Measurements from ENCODE around the gene PRPSAP1. TPM values are rescaled to one million over a fixed set of nuclear protein-coding genes. Genes with fewer than 3 reads are reported as not detected.
"Not testable (repeated sequence)": the region's sequence is repeated elsewhere in the genome, so short reads cannot be mapped to it uniquely, and the experiment has no call there.

Gene PRPSAP1
- total RNA-seq, 2 experiments from 2014 or later: 63.9 to 64.7 TPM

DNA sequence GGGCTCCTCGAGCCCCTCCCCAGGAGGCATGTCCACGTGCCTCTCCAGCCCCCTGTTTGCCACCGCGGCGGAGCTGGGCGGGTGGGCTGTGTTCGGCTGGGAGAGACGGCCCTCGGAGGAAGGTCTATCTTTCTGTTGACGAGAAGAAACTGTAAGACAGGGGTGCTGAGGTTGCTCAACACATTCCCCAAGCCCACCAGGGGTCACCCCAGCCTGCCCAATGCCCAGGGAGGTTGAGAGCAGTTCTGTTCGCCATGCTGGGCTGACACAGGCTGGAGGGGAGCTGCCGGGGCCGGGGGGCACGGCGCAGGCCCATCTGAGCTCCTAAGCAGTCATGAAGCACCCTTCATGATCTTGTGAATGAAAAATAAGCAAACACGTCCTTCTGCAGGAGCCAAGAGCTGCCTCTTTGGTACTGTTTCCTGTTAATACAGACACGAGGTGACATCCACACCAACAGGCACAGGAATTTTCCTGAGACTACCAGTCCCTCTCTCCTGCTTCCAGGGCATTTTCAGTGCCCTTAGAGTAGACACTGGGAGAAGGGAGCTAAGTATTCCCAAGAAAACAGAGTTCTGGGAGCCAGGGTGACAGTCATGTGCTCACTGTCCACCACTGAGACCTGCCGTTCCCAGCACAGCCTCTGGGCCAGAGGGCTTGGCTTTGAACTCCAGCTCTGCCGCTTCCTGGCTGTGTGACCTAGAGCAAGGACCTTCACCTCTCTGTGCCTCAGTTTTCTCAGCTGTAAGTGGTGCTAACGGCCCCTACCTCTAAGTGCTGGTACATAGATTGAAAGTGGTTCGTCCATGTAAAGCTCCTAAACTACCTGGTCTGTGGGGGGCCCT lies 79.4 kb downstream of the PRPSAP1 start:
- Mint-ChIP-seq H3K4me3 (no peak overlapping the region), H3K4me1 (peaks cover 41% of the 10 kb centered on the region), H3K27me3 (no peaks in the 10 kb centered on the region), H3K9me3 (ENCODE audit: low read depth) (no peaks in the 10 kb centered on the region), H3K36me3 (peaks cover 20% of the 10 kb centered on the region), H3K27ac (peak overlapping the region; percentile 63)
- CTCF ChIA-PET: interaction anchor here (0.6 to 3.7 kb wide), 15 partner anchors 8 to 260 kb away, joined by 3 to 25 read pairs (median 5); no protein-coding TSS in a partner anchor
- DNase-seq (peak; percentile 50), ATAC-seq (no peak)

DNA sequence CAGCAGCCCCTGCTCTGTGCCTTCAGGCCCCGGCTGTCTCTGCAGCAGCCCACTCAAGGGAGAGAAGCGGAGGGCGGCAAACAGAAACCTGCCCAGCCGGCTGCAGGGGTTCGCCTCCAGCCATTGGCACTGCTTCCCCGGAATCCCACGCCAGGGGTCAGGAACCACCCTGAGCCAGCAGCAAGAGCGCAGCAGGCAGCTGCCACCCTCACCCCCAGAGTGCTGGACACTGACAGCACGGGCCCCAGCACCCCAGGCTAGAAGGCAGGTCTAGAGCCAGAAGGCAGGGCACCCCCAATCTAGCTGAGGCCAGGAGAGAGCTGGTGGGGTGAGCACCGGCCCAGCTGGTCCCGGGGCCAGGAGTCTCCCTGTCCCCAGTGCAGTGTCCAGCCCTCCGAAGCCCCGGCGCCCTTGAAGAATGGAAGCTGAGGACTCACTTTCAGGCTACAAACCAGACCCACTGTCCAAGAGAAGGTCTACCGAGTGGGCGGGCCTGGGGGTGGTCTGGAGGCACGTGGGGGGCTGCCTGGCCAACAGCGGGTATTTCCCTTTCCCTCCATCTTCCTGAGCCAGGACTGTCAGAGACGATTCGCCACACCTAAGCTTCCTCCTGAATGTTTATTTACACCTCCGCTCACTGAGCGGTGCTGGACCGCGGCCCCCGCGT lies 80.1 kb downstream of the PRPSAP1 start:
- peak overlapping the region; percentile 99 for H3K27ac Mint-ChIP-seq
- H3K4me1 Mint-ChIP-seq: peaks cover 45% of the 10 kb centered on the region
- H3K27me3 Mint-ChIP-seq: no peaks in the 10 kb centered on the region
- no peaks in the 10 kb centered on the region for H3K9me3 Mint-ChIP-seq (ENCODE audit: low read depth)
- CTCF ChIA-PET: interaction anchor here (1.0 to 3.7 kb wide), 12 partner anchors 9 to 170 kb away, joined by 3 to 25 read pairs (median 5); partner anchors contain the start of gene EXOC7
- H3K36me3 Mint-ChIP-seq: peaks cover 27% of the 10 kb centered on the region
- DNase-seq: peak; percentile 52
- ATAC-seq: no peak
- H3K4me3 Mint-ChIP-seq: peak overlapping the region; percentile 38

DNA sequence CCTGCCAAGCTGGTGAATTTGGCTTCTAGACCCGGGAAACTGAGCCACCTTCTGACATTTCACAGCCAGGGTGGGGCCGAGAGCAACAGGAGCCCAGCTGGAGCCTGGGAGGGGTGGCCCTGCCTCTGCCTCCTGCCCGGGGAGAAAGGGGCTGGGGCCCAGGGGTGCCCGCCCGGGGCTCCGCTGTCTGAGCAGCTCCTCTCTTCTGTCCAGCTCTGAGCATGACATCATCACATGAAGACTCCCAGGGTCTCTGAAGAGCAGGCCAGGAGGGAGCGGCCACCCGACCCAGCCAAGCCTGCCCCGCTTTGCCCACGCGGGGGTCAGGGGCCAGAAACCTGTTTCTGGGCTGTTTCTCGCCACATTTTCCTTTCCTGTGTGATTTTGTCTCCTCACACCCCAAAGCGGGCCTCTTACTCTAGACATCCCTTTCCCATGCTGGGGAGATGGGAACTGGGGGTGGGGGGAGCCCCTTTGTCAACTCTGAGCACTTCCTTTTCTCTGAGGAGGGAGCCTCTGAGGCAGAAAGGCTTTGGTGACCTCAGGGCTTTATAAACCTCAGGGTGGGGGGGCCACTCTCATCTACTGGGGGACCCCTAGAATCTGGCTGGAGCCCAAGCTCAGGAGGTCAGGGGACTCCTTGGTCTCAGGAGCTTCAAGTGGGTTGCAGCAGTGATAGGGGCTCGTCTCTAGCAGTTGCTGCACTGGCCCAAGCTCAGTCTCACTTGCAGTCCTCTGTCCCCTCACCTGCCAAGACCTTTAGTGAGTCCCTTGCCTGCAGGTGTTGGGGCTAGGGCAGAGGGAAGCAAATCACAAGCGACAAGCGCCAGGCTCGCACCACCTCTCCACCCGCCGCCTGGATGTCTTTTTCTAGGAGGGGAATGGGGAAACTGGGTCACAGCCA lies 80.9 kb downstream of the PRPSAP1 start:
- CTCF ChIA-PET: interaction anchor here (0.7 to 7.0 kb wide), 16 partner anchors 10 to 170 kb away, joined by 3 to 83 read pairs (median 4); partner anchors contain the start of genes EXOC7 and PRPSAP1
- Mint-ChIP-seq H3K9me3 (ENCODE audit: low read depth) (no peaks in the 10 kb centered on the region), H3K4me3 (peak overlapping the region; percentile 92), H3K27me3 (no peaks in the 10 kb centered on the region), H3K4me1 (peaks cover 50% of the 10 kb centered on the region), H3K27ac (peak overlapping the region; percentile 99), H3K36me3 (peaks cover 35% of the 10 kb centered on the region)
- ATAC-seq (peak; percentile 11), DNase-seq (peak; percentile 74)

DNA sequence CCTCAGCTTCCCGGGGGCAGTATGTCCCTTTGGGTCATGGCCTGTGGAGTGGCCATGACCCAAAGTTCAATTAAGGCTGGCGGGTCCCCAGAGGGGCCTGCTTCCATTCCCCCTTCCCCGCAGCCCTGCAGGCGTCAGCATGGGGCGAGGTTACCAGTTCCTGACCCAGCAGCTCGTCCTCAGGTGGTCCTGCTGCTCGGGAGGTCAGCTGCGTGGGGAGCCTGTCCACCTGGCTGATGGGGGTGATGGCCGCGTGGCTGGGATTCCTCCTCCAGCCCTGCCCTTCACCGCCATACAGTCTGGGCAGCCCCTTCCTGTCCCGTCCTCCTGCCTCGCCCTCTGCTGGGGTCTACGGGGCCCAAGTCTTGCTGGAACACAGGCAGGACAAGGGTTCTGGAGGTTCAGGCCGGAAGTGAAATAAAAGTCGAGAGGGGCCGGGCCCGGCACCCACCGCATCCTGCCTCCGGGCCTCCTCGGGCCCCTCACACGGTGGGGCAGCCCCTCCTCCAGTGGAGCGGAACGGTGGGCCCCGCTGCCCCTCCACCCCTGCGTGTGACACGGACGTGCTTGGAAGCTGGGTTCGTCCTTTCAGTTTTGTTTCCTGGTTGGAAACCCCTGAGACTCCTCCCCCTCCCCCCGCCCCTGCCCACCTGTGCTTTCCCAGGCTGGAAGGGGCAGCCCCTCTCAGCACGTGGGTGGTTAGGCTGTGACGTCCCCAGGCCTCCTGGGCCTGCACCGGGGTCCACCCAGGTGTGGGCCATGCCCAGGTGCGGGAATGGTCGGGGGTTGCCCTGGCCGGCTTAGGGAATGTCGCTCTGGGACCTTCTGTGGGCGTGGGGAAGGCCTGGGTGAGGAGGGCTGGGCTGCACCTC lies 81.8 kb downstream of the PRPSAP1 start:
- Mint-ChIP-seq H3K36me3 (peaks cover 42% of the 10 kb centered on the region), H3K9me3 (ENCODE audit: low read depth) (no peaks in the 10 kb centered on the region), H3K4me1 (peaks cover 51% of the 10 kb centered on the region), H3K4me3 (peak overlapping the region; percentile 92), H3K27ac (peak overlapping the region; percentile 99), H3K27me3 (no peaks in the 10 kb centered on the region)
- peak; percentile 95 for DNase-seq
- CTCF ChIA-PET: interaction anchor here (0.7 to 7.0 kb wide), 16 partner anchors 8 to 258 kb away, joined by 3 to 83 read pairs (median 4); partner anchors contain the start of gene PRPSAP1
- ATAC-seq: peak; percentile 59

DNA sequence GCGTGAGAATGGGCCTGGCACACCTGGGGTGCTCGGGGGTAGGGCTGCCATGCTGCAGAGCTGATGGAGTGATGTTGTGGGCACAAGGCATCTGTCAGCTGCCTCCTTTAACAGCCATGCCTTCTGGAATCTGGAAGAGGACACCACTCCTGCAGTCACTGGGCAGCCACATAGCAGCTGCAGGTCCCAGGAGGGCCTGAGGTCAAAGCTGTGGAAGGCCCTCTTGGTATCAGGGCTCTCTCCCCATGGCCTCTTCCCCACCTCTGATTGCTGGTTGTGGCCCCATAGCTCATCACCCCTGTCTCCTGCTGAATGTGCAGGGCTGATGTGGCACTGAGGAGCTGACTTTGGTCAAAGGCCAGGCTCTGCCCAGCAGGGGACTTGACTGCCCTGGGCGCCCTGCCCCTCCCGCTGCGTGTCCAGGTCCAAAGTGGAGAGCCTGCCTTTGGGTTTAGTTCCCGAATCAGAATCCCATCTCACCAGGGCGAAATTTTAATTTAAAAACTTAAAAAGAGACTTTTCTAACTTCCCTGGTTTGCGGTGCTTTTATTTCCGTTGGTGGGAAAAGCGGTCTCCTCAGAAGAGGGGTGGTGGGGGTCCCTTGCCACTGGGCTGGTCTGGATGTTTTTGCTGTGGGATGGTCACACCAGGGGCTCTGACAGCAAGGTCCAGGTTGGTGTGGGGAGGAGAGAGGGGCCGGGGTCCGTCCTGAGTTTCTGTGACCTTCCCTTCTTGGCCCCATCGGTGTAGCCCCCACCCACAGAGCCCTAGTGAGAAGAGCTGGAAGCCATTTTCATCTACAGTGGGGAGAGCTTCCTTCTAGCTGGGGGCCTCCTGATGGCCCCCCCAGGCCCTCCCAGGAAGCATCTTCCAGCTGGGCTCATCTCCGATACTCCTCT lies 82.7 kb downstream of the PRPSAP1 start:
- Mint-ChIP-seq H3K27ac (peak overlapping the region; percentile 99), H3K36me3 (peaks cover 50% of the 10 kb centered on the region), H3K27me3 (no peaks in the 10 kb centered on the region), H3K9me3 (ENCODE audit: low read depth) (no peaks in the 10 kb centered on the region), H3K4me3 (peak overlapping the region; percentile 92), H3K4me1 (peaks cover 51% of the 10 kb centered on the region)
- ATAC-seq (peak; percentile 2), DNase-seq (peak; percentile 72)
- CTCF ChIA-PET: interaction anchor here (0.7 to 7.0 kb wide), 12 partner anchors 9 to 257 kb away, joined by 3 to 83 read pairs (median 6); partner anchors contain the start of gene RNF157

DNA sequence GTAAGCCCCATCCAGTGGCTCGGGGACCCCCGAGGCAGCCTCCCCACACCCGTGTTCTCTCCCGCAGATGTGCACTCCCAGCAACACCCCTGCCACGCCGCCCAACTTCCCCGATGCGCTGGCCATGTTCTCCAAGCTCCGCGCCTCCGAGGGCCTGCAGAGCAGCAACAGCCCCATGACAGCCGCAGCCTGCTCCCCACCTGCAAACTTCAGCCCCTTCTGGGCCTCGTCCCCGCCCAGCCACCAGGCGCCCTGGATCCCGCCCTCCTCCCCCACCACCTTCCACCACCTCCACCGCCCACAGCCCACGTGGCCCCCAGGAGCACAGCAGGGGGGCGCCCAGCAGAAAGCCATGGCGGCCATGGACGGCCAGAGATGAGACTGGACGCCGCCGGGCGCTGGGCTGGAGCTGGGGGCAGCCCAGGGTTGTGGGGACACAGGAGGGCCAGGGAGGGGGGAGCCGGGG lies 83.6 kb downstream of the PRPSAP1 start:
- Mint-ChIP-seq H3K27me3 (no peaks in the 10 kb centered on the region), H3K4me3 (peak overlapping the region; percentile 92), H3K27ac (peak overlapping the region; percentile 99), H3K9me3 (ENCODE audit: low read depth) (no peaks in the 10 kb centered on the region), H3K4me1 (peaks cover 51% of the 10 kb centered on the region), H3K36me3 (peaks cover 52% of the 10 kb centered on the region)
- ATAC-seq (no peak), DNase-seq (peak; percentile 78)
- CTCF ChIA-PET: interaction anchor here (0.8 to 7.0 kb wide), 12 partner anchors 10 to 149 kb away, joined by 3 to 83 read pairs (median 8); no protein-coding TSS in a partner anchor

DNA sequence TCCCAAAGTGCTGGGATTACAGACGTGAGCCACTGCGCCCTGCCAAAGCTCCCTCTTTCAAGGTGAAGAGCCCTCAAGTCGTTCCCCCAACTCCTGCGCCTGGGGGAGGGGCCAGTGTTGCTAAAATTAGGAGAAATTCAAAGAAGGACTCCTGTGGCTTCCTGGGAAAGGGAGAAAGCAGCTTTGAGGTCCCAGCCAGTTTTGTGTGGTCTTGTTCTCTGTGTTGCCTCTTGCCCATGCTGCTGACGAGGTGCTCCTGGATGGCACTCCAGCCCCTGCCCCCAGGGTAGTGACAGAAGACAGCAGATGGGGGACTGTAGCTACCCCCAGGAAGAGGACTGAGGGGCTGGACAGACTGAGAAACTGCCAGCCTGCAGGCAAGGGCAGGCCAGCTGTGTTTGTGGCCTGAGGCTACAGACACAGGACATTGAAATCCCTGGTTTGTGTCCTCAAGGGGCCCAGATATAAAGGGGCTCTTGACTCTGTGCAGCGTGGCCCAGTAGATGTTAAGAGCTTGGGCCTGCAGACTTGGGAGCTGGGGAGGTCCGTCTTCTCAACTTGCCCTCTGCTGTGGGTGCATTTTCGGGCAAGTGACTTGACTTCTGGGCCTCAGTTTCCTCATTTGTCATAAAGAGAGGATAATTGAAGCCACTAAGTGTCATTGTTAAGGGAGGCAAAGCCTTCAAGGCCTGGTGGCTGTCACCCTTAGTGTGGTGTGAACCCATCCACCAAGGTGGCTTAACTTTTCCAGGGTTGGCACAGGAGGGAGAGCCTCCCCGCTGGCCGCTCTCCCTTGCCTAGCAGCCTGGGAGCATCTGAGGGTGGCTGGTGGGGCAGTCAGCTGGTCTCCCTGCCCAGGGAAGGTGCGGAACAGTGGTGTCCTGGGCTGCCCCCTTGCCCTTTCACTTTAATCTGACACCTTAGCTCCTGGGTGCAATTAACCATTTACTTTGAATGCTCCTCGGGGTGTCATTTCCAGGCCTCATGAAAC lies 84.4 kb downstream of the PRPSAP1 start:
- Mint-ChIP-seq H3K4me1 (peaks cover 53% of the 10 kb centered on the region), H3K27me3 (no peaks in the 10 kb centered on the region), H3K27ac (peak overlapping the region; percentile 99), H3K9me3 (ENCODE audit: low read depth) (no peaks in the 10 kb centered on the region), H3K36me3 (peaks cover 52% of the 10 kb centered on the region), H3K4me3 (peak overlapping the region; percentile 92)
- DNase-seq (peak; percentile 65), ATAC-seq (no peak)
- CTCF ChIA-PET: interaction anchor here (0.7 to 7.0 kb wide), 18 partner anchors 8 to 148 kb away, joined by 3 to 83 read pairs (median 4); no protein-coding TSS in a partner anchor

DNA sequence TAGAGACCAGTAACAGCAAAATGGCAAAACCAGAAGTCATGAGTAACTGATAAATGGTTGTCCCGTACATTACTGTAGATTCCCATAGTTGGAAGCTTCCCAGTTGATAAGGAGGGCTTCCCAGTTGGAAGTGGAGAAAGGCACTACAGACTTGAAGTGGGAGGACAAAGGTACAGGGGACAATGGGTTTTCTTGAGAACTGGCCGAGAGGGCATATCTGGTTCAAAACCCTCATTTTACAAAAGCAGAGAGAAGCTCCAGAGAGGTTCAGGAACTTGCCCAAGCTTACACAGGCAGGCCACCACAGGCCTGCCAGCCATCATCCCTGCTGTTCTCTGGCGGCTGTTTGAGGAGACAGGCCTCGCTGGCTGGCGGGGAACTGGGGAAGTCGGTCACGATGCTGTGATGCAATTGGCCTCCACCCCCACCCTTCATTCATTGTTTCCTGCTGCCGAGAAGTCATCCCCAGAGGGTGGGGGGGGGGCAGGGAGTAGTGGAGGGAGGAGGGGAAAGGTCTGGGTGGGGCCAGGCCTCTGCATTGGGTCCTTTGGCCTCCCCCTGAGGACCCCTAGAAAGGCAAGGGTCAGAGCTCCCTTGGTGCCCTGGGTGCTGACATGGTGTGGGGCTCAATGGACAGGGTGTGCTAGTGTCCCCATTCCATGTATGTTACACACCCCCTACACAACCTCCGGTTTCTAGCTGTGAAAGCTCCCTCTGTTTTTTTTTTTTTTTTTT lies 85.5 kb downstream of the PRPSAP1 start:
- H3K27me3 Mint-ChIP-seq: no peaks in the 10 kb centered on the region
- peak; percentile 90 for DNase-seq
- H3K4me1 Mint-ChIP-seq: peaks cover 53% of the 10 kb centered on the region
- H3K27ac Mint-ChIP-seq: peak overlapping the region; percentile 99
- H3K36me3 Mint-ChIP-seq: peaks cover 52% of the 10 kb centered on the region
- H3K9me3 Mint-ChIP-seq (ENCODE audit: low read depth): no peaks in the 10 kb centered on the region
- ATAC-seq: peak; percentile 1
- H3K4me3 Mint-ChIP-seq: peak overlapping the region; percentile 92
- CTCF ChIA-PET: interaction anchor here (0.7 to 7.0 kb wide), 16 partner anchors 8 to 484 kb away, joined by 3 to 83 read pairs (median 3); partner anchors contain the start of genes RNF157 and UNK

DNA sequence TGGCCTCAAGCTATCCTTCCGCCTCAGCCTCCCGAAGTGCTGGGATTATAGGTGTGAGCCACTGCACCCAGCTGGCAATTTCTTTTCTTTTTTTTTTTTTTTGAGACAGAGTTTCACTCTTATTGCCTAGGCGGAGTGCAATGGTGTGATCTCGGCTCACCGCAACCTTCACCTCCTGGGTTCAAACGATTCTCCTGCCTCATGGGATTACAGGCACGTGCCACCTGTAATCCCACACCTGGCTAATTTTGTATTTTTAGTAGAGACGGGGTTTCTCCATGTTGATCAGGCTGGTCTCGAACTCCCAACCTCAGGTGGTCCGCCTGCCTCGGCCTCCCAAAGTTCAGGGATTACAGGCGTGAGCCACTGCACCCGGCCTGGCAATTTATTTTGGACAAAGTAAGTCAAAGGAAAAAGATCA lies 86.1 kb downstream of the PRPSAP1 start:
- H3K36me3 Mint-ChIP-seq: peaks cover 52% of the 10 kb centered on the region
- peak; percentile 57 for DNase-seq
- H3K27me3 Mint-ChIP-seq; H3K9me3 Mint-ChIP-seq (ENCODE audit: low read depth); ATAC-seq: not testable (repeated sequence)
- H3K27ac Mint-ChIP-seq: peak overlapping the region; percentile 99
- H3K4me1 Mint-ChIP-seq: peaks cover 53% of the 10 kb centered on the region
- CTCF ChIA-PET: interaction anchor here (0.7 to 7.0 kb wide), 9 partner anchors 8 to 146 kb away, joined by 3 to 83 read pairs (median 7); no protein-coding TSS in a partner anchor
- H3K4me3 Mint-ChIP-seq: peak overlapping the region; percentile 92
